ENCODE measurements around the gene FBXL14. TPM values are rescaled to one million over a fixed set of nuclear protein-coding genes. Genes with fewer than 3 reads are reported as not detected.

FBXL14 gene
- total and polyA plus RNA-seq, 2 of the 13 experiments (the other 11 are each of a cell fraction or from before 2014, with no cell fraction given), result 7.0 to 7.4 TPM

DNA sequence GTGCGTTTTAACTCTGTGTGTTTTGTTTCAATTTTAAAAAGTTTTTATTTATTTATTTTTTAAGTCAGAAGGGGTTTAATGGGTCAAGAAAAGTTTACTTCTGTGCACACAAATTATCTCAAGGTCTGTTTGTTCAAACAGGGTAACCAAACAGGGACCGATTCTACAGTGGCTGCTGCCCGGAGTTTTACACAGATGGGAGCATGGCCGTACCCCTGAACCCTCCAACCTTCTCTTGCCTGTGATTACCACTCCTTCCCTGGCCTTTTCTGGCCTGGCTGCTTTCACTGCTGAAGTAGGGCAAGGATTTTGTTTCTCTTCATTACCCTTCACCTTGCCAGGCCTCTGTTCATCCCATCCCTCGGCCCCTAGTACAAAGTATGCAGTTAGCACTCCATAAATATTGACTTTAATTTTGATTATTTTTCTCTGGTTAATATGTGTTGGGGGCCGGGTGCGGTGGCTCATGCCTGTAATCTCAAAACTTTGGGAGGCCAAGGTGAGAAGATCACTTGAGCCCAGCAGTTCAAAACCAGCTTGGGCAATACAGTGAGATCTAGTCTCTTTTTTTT is 15.8 kb upstream of the FBXL14 start (continued):
- TF ChIP-seq, protein P1, sequence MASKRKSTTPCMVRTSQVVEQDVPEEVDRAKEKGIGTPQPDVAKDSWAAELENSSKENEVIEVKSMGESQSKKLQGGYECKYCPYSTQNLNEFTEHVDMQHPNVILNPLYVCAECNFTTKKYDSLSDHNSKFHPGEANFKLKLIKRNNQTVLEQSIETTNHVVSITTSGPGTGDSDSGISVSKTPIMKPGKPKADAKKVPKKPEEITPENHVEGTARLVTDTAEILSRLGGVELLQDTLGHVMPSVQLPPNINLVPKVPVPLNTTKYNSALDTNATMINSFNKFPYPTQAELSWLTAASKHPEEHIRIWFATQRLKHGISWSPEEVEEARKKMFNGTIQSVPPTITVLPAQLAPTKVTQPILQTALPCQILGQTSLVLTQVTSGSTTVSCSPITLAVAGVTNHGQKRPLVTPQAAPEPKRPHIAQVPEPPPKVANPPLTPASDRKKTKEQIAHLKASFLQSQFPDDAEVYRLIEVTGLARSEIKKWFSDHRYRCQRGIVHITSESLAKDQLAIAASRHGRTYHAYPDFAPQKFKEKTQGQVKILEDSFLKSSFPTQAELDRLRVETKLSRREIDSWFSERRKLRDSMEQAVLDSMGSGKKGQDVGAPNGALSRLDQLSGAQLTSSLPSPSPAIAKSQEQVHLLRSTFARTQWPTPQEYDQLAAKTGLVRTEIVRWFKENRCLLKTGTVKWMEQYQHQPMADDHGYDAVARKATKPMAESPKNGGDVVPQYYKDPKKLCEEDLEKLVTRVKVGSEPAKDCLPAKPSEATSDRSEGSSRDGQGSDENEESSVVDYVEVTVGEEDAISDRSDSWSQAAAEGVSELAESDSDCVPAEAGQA (IDR thresholded peaks at IDR 0.05; ENCODE audit: low read depth), result no peak
- TF ChIP-seq, protein P1 (CRISPR knock-in tag; IDR thresholded peaks at IDR 0.05; ENCODE audit: borderline replicate concordance), result no peak
- TF ChIP-seq HBP1 (CRISPR knock-in tag; IDR thresholded peaks at IDR 0.05; ENCODE audit: low read depth) (0 out of 2 replicates have a peak, but pooled peaks have one; percentile 17), ESRRA (CRISPR knock-in tag; IDR thresholded peaks at IDR 0.05; ENCODE audit: low read depth) (no peak), ZNF737 (CRISPR knock-in tag; IDR thresholded peaks at IDR 0.05; ENCODE audit: borderline replicate concordance) (no peak), NR2F6 (IDR thresholded peaks at IDR 0.05) (no peak), NR2F6 (CRISPR knock-in tag; IDR thresholded peaks at IDR 0.05) (peak; percentile 20; the same call in 1 of the 2 replicates), FOXP4 (CRISPR knock-in tag; IDR thresholded peaks at IDR 0.05) (0 out of 2 replicates have a peak, but pooled peaks have one; percentile 34), ZNF563 (CRISPR knock-in tag; IDR thresholded peaks at IDR 0.05) (no peak), ZNF205 (CRISPR knock-in tag; IDR thresholded peaks at IDR 0.05) (peak; percentile 97), ZNF570 (CRISPR knock-in tag; IDR thresholded peaks at IDR 0.05; ENCODE audit: borderline replicate concordance) (no peak), ZNF550 (CRISPR knock-in tag; IDR thresholded peaks at IDR 0.05; ENCODE audit: borderline replicate concordance) (no peak), ZNF337 (CRISPR knock-in tag; IDR thresholded peaks at IDR 0.05; ENCODE audit: borderline replicate concordance, low read depth) (no peak), NR2F2 (IDR thresholded peaks at IDR 0.05; ENCODE audit: borderline replicate concordance, low read depth) (0 out of 2 replicates have a peak, but pooled peaks have one; percentile 19), HNF4A (CRISPR knock-in tag; IDR thresholded peaks at IDR 0.05) (peak; percentile 37; the same call in 1 of the 2 replicates)
- TF ChIP-seq, protein P2, sequence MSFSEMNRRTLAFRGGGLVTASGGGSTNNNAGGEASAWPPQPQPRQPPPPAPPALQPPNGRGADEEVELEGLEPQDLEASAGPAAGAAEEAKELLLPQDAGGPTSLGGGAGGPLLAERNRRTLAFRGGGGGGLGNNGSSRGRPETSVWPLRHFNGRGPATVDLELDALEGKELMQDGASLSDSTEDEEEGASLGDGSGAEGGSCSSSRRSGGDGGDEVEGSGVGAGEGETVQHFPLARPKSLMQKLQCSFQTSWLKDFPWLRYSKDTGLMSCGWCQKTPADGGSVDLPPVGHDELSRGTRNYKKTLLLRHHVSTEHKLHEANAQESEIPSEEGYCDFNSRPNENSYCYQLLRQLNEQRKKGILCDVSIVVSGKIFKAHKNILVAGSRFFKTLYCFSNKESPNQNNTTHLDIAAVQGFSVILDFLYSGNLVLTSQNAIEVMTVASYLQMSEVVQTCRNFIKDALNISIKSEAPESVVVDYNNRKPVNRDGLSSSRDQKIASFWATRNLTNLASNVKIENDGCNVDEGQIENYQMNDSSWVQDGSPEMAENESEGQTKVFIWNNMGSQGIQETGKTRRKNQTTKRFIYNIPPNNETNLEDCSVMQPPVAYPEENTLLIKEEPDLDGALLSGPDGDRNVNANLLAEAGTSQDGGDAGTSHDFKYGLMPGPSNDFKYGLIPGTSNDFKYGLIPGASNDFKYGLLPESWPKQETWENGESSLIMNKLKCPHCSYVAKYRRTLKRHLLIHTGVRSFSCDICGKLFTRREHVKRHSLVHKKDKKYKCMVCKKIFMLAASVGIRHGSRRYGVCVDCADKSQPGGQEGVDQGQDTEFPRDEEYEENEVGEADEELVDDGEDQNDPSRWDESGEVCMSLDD (CRISPR knock-in tag; IDR thresholded peaks at IDR 0.05; ENCODE audit: borderline replicate concordance), result peak; percentile 89
- TF ChIP-seq, protein P3, sequence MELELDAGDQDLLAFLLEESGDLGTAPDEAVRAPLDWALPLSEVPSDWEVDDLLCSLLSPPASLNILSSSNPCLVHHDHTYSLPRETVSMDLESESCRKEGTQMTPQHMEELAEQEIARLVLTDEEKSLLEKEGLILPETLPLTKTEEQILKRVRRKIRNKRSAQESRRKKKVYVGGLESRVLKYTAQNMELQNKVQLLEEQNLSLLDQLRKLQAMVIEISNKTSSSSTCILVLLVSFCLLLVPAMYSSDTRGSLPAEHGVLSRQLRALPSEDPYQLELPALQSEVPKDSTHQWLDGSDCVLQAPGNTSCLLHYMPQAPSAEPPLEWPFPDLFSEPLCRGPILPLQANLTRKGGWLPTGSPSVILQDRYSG (CRISPR knock-in tag; IDR thresholded peaks at IDR 0.05), result no peak

Measured in HepG2 (cell line).